ENCODE results near the gene PLEKHM2.

- TF ChIP-seq CTCF (conservative IDR thresholded peaks at IDR 0.05; ENCODE audit: low read depth, low read length) (no peak), MXI1 (IDR thresholded peaks at IDR 0.05; ENCODE audit: borderline replicate concordance, low read depth, low read length) (no peak), ELK1 (IDR thresholded peaks at IDR 0.05; ENCODE audit: borderline replicate concordance, low read depth, low read length) (no peak), POLR2A (IDR thresholded peaks at IDR 0.05; ENCODE audit: low read depth, low read length) (no peak), CEBPB (IDR thresholded peaks at IDR 0.05; ENCODE audit: low read depth, low read length) (no peak), SMC3 (IDR thresholded peaks at IDR 0.05; ENCODE audit: low read depth, low read length) (no peak), MAZ (IDR thresholded peaks at IDR 0.05; ENCODE audit: borderline replicate concordance, low read depth, low read length) (no peak)
Measured at GRCh38 chr1:15654091-15654690, 29.9 kb upstream of the PLEKHM2 start.

All from IMR-90 (cell line).